ENCODE measurements around the gene LIX1L. TPM values are rescaled to one million over a fixed set of nuclear protein-coding genes. Genes with fewer than 3 reads are reported as not detected.

LIX1L gene
- total RNA-seq = 100 to 1,000 TPM in 1 of 7 donors, 10 to 100 TPM in 6; 37.9 to 102 (median 73.9) TPM
- 10 to 100 TPM; 28.7 to 52.6 TPM for polyA plus RNA-seq
- long read RNA-seq, donor 1, partial matches to known transcripts = 0 of 23 reads
- long read RNA-seq, donor 1, other reads (novel, unspliced or antisense) = 22 of 23 reads
- long read RNA-seq, donor 2, transcript LIX1L-201 (6 exons, 3,975 nt) = major isoform, 18 of 109 reads
- long read RNA-seq, donor 2, partial matches to known transcripts = 68 of 109 reads
- long read RNA-seq, donor 2, other reads (novel, unspliced or antisense) = 23 of 109 reads
- long read RNA-seq, donor 3, transcript LIX1L-201 (6 exons, 3,975 nt) = major isoform, 28 of 59 reads
- long read RNA-seq, donor 3, partial matches to known transcripts = 2 of 59 reads
- long read RNA-seq, donor 3, other reads (novel, unspliced or antisense) = 29 of 59 reads

- peaks cover 6% of the 10 kb centered on the region for H3K4me1 ChIP-seq (ENCODE audit: insufficient read depth)
- WGBS, 3 donors = 0% methylated on average over 52 to 60 of the region's 60 CpGs
- TF ChIP-seq CTCF (IDR thresholded peaks at IDR 0.05) (no peak), POLR2A (IDR thresholded peaks at IDR 0.05) (peak; percentile 86), EP300 (IDR thresholded peaks at IDR 0.05) (peak; percentile 46)
- H3K27me3 ChIP-seq = no peaks in the 10 kb centered on the region
- H3K36me3 ChIP-seq = no peaks in the 10 kb centered on the region
- DNase-seq = peak; percentile 95 to 96 (median 96)
- no peaks in the 10 kb centered on the region for H3K9me3 ChIP-seq
- H3K27ac ChIP-seq = peak within 1 kb of the TSS; percentile 83 to 98
- peak within 1 kb of the TSS; percentile 86 for H3K4me3 ChIP-seq
- intact Hi-C loops (cut with DNase I) = no loop called here
Observed at GRCh38 chr1:145957443-145958319, at the start of gene LIX1L. Gene LIX1L, minus strand, starts transcription at chr1:145958017. Its CDS starts 90 bp downstream, at chr1:145957927.

- WGBS, 3 donors = 91 to 94% (median 93%) methylated on average over 2 of the region's 2 CpGs
- intact Hi-C loops (cut with DNase I) = loop anchor here in 2 of 4 donors (2.0 to 10.0 kb wide), 2 partner anchors 21 to 107 kb away; no protein-coding TSS in a partner anchor
- no peak for TF ChIP-seq EP300 (IDR thresholded peaks at IDR 0.05)
- no peak for TF ChIP-seq POLR2A (IDR thresholded peaks at IDR 0.05)
- no peak for TF ChIP-seq CTCF (IDR thresholded peaks at IDR 0.05)
- Histone ChIP-seq H3K36me3 (no peaks in the 10 kb centered on the region), H3K9me3 (no peaks in the 10 kb centered on the region), H3K4me3 (no peak overlapping the region), H3K4me1 (ENCODE audit: insufficient read depth) (peaks cover 5% of the 10 kb centered on the region), H3K27me3 (no peaks in the 10 kb centered on the region), H3K27ac (no peak overlapping the region)
- no peak for DNase-seq
Observed at GRCh38 chr1:146001709-146002108, 43.9 kb upstream of the LIX1L start.

- H3K27me3 ChIP-seq = no peaks in the 10 kb centered on the region
- H3K27ac ChIP-seq = peak overlapping the region; percentile 37 to 74
- peak; percentile 51 to 64 (median 57) for DNase-seq
- H3K36me3 ChIP-seq = peaks cover under 1% of the 10 kb centered on the region
- no peak for TF ChIP-seq CTCF (IDR thresholded peaks at IDR 0.05)
- TF ChIP-seq EP300 (IDR thresholded peaks at IDR 0.05) = no peak
- TF ChIP-seq POLR2A (IDR thresholded peaks at IDR 0.05) = no peak
- H3K4me1 ChIP-seq (ENCODE audit: insufficient read depth) = peaks cover 5% of the 10 kb centered on the region
- WGBS, 3 donors = 10 to 13% (median 11%) methylated on average over 5 of the region's 5 CpGs
- no peaks in the 10 kb centered on the region for H3K9me3 ChIP-seq
- peak overlapping the region; percentile 18 for H3K4me3 ChIP-seq
- intact Hi-C loops (cut with DNase I) = loop anchor here in 2 of 4 donors (2.0 to 10.0 kb wide), 2 partner anchors 19 to 105 kb away; no protein-coding TSS in a partner anchor
Observed at GRCh38 chr1:145999321-146000024, 41.7 kb upstream of the LIX1L start.

- Histone ChIP-seq H3K27me3 (no peaks in the 10 kb centered on the region), H3K9me3 (no peaks in the 10 kb centered on the region), H3K4me1 (ENCODE audit: insufficient read depth) (peaks cover 9% of the 10 kb centered on the region), H3K36me3 (peaks cover 4% of the 10 kb centered on the region), H3K4me3 (peak overlapping the region; percentile 83), H3K27ac (peak overlapping the region; percentile 74 to 86)
- TF ChIP-seq EP300 (IDR thresholded peaks at IDR 0.05) (no peak), CTCF (IDR thresholded peaks at IDR 0.05) (no peak), POLR2A (IDR thresholded peaks at IDR 0.05) (no peak)
- intact Hi-C loops (cut with DNase I) = no loop called here
- peak in 1 of 5 donors; percentile 36 for DNase-seq
- WGBS, 3 donors = 34 to 35% (median 35%) methylated on average over 3 of the region's 3 CpGs
Observed at GRCh38 chr1:145997718-145998023, 39.9 kb upstream of the LIX1L start.
